ENCODE measurements around the gene ATRNL1.

ATRNL1 gene

DNA sequence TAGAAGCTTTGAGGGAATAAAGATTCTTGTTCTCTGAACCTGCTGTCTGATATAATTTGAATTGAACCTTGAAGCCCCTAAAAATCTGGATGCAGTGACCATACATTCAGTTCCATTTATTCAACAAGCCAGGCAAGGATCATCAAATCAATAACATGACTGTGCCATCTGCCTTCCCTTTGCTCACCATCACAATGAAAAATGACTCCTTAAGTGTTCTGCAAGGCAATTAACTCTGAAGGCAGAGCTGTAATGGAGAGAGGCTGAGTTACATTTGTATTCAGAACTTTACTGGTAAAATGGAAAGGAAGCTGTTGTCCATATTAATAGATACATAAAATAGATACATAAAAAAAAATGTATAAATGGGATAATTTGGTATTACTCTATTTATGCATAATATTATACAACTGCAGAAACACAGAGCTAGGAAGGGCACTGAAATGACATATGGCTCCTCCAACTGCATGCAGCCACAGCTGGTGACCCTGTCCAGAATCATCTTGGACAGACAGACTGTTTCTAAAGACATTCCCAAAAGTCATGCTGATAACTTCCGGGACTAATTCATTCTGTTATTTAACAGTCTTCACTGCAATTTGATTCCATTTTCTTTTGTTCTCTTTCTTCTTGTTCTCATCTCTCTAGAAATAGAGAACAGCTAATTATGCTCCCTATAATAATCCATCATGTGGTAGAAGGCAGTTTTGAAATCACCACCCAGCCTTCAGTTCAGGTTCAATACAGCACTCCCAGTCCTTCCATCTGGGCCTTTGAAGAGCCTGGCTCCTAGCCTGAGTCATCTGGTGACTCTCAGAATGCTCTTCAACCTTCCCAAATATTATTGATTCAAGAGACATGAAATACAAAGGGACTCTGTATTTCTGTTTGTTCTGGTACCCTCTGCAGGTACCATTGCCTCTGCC lies 767.3 kb downstream of the ATRNL1 start:
- Histone ChIP-seq H3K79me1 (ENCODE audit: low read length) (no peaks in the 10 kb centered on the region), H3K23ac (ENCODE audit: low read length) (no peak overlapping the region), H3K4me2 (ENCODE audit: low read length) (no peak overlapping the region), H2BK120ac (ENCODE audit: low read depth, low read length) (no peak overlapping the region), H3K27me3 (ENCODE audit: insufficient read depth, low read length, poor library complexity) (no peaks in the 10 kb centered on the region), H3K4me1 (ENCODE audit: control insufficient read depth, low read depth, low read length) (no peaks in the 10 kb centered on the region), H3K27ac (ENCODE audit: low read depth, low read length) (no peak overlapping the region), H4K5ac (ENCODE audit: low read length) (no peak overlapping the region), H3K36me3 (ENCODE audit: control insufficient read depth, insufficient read depth, low read length) (no peaks in the 10 kb centered on the region), H2BK5ac (ENCODE audit: low read length) (no peak overlapping the region), H3K4ac (ENCODE audit: low read depth, low read length) (no peak overlapping the region), H2BK15ac (replicated peaks; ENCODE audit: low read depth) (no peak overlapping the region), H4K8ac (ENCODE audit: low read depth, low read length) (no peak overlapping the region), H3K56ac (ENCODE audit: low read length) (no peak overlapping the region), H3K18ac (ENCODE audit: low read length) (no peak overlapping the region), H2AK5ac (ENCODE audit: low read length) (no peak overlapping the region), H3K9ac (ENCODE audit: low read length) (no peak overlapping the region), H3K79me2 (ENCODE audit: control insufficient read depth, insufficient read depth, low read length) (no peaks in the 10 kb centered on the region), H3K4me3 (ENCODE audit: low read length) (no peak overlapping the region)
- no peak for DNase-seq
- WGBS (ENCODE audit: extremely low coverage, insufficient coverage, low lambda C conversion rate) = no CpG with 5 or more reads among the region's 1 CpG

DNA sequence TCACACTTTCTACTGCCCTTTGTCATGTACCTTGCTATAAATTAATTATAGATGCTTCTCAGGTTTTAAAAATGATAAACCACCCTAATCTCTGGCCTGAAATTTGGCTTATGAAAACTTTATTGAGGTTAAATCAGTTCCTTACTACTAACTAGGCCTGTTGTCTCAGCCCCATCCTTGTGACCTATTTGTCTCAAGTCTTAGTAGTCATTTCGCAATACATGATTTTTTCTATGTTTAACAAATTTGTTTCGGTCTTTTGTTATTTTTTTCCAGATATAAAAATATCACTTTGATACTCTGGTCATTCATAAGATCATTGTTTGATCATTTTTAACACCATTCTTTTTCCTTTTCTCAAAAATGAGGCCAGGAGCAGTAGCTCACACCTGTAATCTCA lies 768.3 kb downstream of the ATRNL1 start:
- Histone ChIP-seq H3K27me3 (ENCODE audit: insufficient read depth, low read length, poor library complexity) (no peaks in the 10 kb centered on the region), H3K23ac (ENCODE audit: low read length) (no peak overlapping the region), H3K27ac (ENCODE audit: low read depth, low read length) (no peak overlapping the region), H3K4me2 (ENCODE audit: low read length) (no peak overlapping the region), H3K79me2 (ENCODE audit: control insufficient read depth, insufficient read depth, low read length) (no peaks in the 10 kb centered on the region), H3K4me3 (ENCODE audit: low read length) (no peak overlapping the region), H3K79me1 (ENCODE audit: low read length) (no peaks in the 10 kb centered on the region), H2BK5ac (ENCODE audit: low read length) (no peak overlapping the region), H2BK15ac (replicated peaks; ENCODE audit: low read depth) (no peak overlapping the region), H2BK120ac (ENCODE audit: low read depth, low read length) (no peak overlapping the region), H4K5ac (ENCODE audit: low read length) (no peak overlapping the region), H4K8ac (ENCODE audit: low read depth, low read length) (no peak overlapping the region), H3K9ac (ENCODE audit: low read length) (no peak overlapping the region), H3K4me1 (ENCODE audit: control insufficient read depth, low read depth, low read length) (no peaks in the 10 kb centered on the region), H3K56ac (ENCODE audit: low read length) (no peak overlapping the region), H3K4ac (ENCODE audit: low read depth, low read length) (no peak overlapping the region), H2AK5ac (ENCODE audit: low read length) (no peak overlapping the region), H3K18ac (ENCODE audit: low read length) (no peak overlapping the region), H3K36me3 (ENCODE audit: control insufficient read depth, insufficient read depth, low read length) (no peaks in the 10 kb centered on the region)
- WGBS (ENCODE audit: extremely low coverage, insufficient coverage, low lambda C conversion rate) = no CpG with 5 or more reads among the region's 2 CpGs
- DNase-seq = no peak

DNA sequence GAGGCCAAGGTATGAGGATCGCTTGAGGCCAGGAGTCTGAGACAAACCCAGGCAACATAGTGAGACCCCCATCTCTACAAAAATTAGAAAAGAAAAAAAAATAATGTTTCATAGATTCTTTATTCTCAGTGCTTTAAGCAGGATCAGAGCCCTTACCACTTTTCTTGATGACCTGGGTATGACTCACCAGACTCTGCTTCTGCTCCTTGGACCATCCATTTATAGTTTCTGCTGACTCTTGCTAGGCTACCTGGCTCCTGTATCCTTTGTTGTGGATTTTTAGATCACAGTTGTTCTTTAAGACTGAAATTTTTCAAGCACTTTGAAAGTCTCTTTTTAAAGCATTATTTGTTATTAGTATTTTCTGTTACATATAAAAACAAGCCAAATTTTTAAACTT lies 768.7 kb downstream of the ATRNL1 start:
- DNase-seq = no peak
- H3K18ac ChIP-seq (ENCODE audit: low read length) = no peak overlapping the region
- WGBS (ENCODE audit: extremely low coverage, insufficient coverage, low lambda C conversion rate) = no CpG with 5 or more reads among the region's 1 CpG
- H2BK15ac ChIP-seq (replicated peaks; ENCODE audit: low read depth) = no peak overlapping the region
- H3K27me3 ChIP-seq (ENCODE audit: insufficient read depth, low read length, poor library complexity) = no peaks in the 10 kb centered on the region
- H3K4me3 ChIP-seq (ENCODE audit: low read length) = no peak overlapping the region
- H3K27ac ChIP-seq (ENCODE audit: low read depth, low read length) = no peak overlapping the region
- H3K4ac ChIP-seq (ENCODE audit: low read depth, low read length) = no peak overlapping the region
- H3K79me2 ChIP-seq (ENCODE audit: control insufficient read depth, insufficient read depth, low read length) = no peaks in the 10 kb centered on the region
- H3K56ac ChIP-seq (ENCODE audit: low read length) = no peak overlapping the region
- H2BK120ac ChIP-seq (ENCODE audit: low read depth, low read length) = no peak overlapping the region
- no peaks in the 10 kb centered on the region for H3K4me1 ChIP-seq (ENCODE audit: control insufficient read depth, low read depth, low read length)
- H3K79me1 ChIP-seq (ENCODE audit: low read length) = no peaks in the 10 kb centered on the region
- H3K4me2 ChIP-seq (ENCODE audit: low read length) = no peak overlapping the region
- H3K36me3 ChIP-seq (ENCODE audit: control insufficient read depth, insufficient read depth, low read length) = no peaks in the 10 kb centered on the region
- H4K5ac ChIP-seq (ENCODE audit: low read length) = no peak overlapping the region
- no peak overlapping the region for H2AK5ac ChIP-seq (ENCODE audit: low read length)
- no peak overlapping the region for H4K8ac ChIP-seq (ENCODE audit: low read depth, low read length)
- H3K23ac ChIP-seq (ENCODE audit: low read length) = no peak overlapping the region
- no peak overlapping the region for H2BK5ac ChIP-seq (ENCODE audit: low read length)
- no peak overlapping the region for H3K9ac ChIP-seq (ENCODE audit: low read length)

DNA sequence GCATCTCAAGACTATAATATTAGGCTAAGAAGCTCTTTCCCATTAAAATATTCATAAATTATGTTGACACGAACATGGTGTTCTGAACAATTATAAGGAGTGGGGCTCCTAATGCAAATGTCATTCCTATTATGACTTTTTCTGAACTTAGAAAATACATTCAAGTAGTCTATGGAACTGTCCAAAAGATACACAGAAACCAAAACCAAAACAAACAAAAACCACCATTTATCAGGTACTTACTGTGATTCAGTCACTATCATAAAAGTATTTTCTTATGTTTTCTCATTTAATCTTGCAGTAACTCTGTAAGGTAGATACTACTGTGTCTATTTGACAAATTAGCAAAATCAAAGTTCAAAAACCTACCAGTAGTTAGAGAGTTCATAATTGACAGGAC lies 773.0 kb downstream of the ATRNL1 start:
- no peak overlapping the region for H4K8ac ChIP-seq (ENCODE audit: low read depth, low read length)
- H4K5ac ChIP-seq (ENCODE audit: low read length) = no peak overlapping the region
- no peak overlapping the region for H3K56ac ChIP-seq (ENCODE audit: low read length)
- H2AK5ac ChIP-seq (ENCODE audit: low read length) = no peak overlapping the region
- H3K79me1 ChIP-seq (ENCODE audit: low read length) = no peaks in the 10 kb centered on the region
- no peak overlapping the region for H3K4ac ChIP-seq (ENCODE audit: low read depth, low read length)
- no peaks in the 10 kb centered on the region for H3K4me1 ChIP-seq (ENCODE audit: control insufficient read depth, low read depth, low read length)
- H3K27ac ChIP-seq (ENCODE audit: low read depth, low read length) = no peak overlapping the region
- H3K36me3 ChIP-seq (ENCODE audit: control insufficient read depth, insufficient read depth, low read length) = no peaks in the 10 kb centered on the region
- no peak overlapping the region for H3K4me3 ChIP-seq (ENCODE audit: low read length)
- H3K18ac ChIP-seq (ENCODE audit: low read length) = no peak overlapping the region
- H2BK5ac ChIP-seq (ENCODE audit: low read length) = no peak overlapping the region
- H3K23ac ChIP-seq (ENCODE audit: low read length) = no peak overlapping the region
- no peak overlapping the region for H2BK15ac ChIP-seq (replicated peaks; ENCODE audit: low read depth)
- H3K4me2 ChIP-seq (ENCODE audit: low read length) = no peak overlapping the region
- no peak for DNase-seq
- no peaks in the 10 kb centered on the region for H3K79me2 ChIP-seq (ENCODE audit: control insufficient read depth, insufficient read depth, low read length)
- no peak overlapping the region for H3K9ac ChIP-seq (ENCODE audit: low read length)
- WGBS (ENCODE audit: extremely low coverage, insufficient coverage, low lambda C conversion rate) = no CpG with 5 or more reads among the region's 1 CpG
- H3K27me3 ChIP-seq (ENCODE audit: insufficient read depth, low read length, poor library complexity) = no peaks in the 10 kb centered on the region
- no peak overlapping the region for H2BK120ac ChIP-seq (ENCODE audit: low read depth, low read length)

DNA sequence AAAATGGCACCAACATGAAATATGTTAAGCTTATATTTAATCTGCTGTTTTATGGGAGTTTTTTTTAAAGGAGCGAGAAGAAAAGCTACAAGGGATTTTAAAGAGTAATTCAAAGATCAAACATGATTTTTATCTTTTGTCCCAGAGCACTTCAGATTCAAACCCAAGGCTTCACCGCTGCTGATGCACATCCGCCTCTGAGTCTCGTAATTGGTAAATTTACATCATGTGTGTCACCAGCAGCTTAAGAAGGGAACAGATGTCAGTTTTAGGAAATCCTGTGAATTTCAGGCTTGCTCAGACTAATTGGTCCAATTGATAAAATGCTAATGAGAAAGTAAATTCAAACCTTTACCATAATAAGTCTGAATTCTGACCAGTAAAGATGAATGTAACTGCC lies 773.5 kb downstream of the ATRNL1 start:
- H3K36me3 ChIP-seq (ENCODE audit: control insufficient read depth, insufficient read depth, low read length) = no peaks in the 10 kb centered on the region

DNA sequence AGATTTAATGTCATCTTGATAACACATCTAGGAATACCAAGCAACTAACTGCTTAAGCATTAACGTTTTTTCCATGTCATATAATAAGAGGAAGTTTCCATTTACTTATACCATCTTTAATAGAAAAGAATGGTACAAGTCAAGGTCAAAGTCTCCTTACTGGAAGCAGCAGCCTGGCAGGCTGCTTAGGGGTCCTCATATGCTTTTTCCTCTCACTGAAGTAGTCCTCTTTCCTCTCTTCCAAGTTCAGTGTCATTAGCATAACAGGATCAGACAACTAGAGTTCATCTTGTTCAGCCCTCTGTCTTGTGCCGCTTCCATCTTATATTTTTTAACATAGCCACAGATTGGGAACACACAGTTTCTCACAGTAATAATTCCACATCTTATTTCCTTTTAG lies 774.1 kb downstream of the ATRNL1 start:
- no peaks in the 10 kb centered on the region for H3K4me1 ChIP-seq (ENCODE audit: control insufficient read depth, low read depth, low read length)
- no peak overlapping the region for H4K5ac ChIP-seq (ENCODE audit: low read length)
- no peak overlapping the region for H3K23ac ChIP-seq (ENCODE audit: low read length)
- no peak overlapping the region for H3K9ac ChIP-seq (ENCODE audit: low read length)
- H2AK5ac ChIP-seq (ENCODE audit: low read length) = no peak overlapping the region
- no CpG with 5 or more reads among the region's 2 CpGs for WGBS (ENCODE audit: extremely low coverage, insufficient coverage, low lambda C conversion rate)
- H3K27ac ChIP-seq (ENCODE audit: low read depth, low read length) = no peak overlapping the region
- H3K18ac ChIP-seq (ENCODE audit: low read length) = no peak overlapping the region
- no peaks in the 10 kb centered on the region for H3K79me2 ChIP-seq (ENCODE audit: control insufficient read depth, insufficient read depth, low read length)
- DNase-seq = no peak
- H2BK120ac ChIP-seq (ENCODE audit: low read depth, low read length) = no peak overlapping the region
- H3K56ac ChIP-seq (ENCODE audit: low read length) = no peak overlapping the region
- no peak overlapping the region for H3K4ac ChIP-seq (ENCODE audit: low read depth, low read length)
- no peak overlapping the region for H2BK15ac ChIP-seq (replicated peaks; ENCODE audit: low read depth)
- no peak overlapping the region for H2BK5ac ChIP-seq (ENCODE audit: low read length)
- H4K8ac ChIP-seq (ENCODE audit: low read depth, low read length) = no peak overlapping the region
- no peak overlapping the region for H3K4me3 ChIP-seq (ENCODE audit: low read length)
- no peak overlapping the region for H3K4me2 ChIP-seq (ENCODE audit: low read length)
- H3K36me3 ChIP-seq (ENCODE audit: control insufficient read depth, insufficient read depth, low read length) = no peaks in the 10 kb centered on the region
- H3K79me1 ChIP-seq (ENCODE audit: low read length) = no peaks in the 10 kb centered on the region
- no peaks in the 10 kb centered on the region for H3K27me3 ChIP-seq (ENCODE audit: insufficient read depth, low read length, poor library complexity)

More for the DNA sequence above, 773.5 kb downstream of the ATRNL1 start:
- no CpG with 5 or more reads among the region's 4 CpGs for WGBS (ENCODE audit: extremely low coverage, insufficient coverage, low lambda C conversion rate)
- Histone ChIP-seq H4K8ac (ENCODE audit: low read depth, low read length) (no peak overlapping the region), H2BK120ac (ENCODE audit: low read depth, low read length) (no peak overlapping the region), H3K4me3 (ENCODE audit: low read length) (no peak overlapping the region), H3K4me1 (ENCODE audit: control insufficient read depth, low read depth, low read length) (no peaks in the 10 kb centered on the region), H3K27ac (ENCODE audit: low read depth, low read length) (no peak overlapping the region), H3K23ac (ENCODE audit: low read length) (no peak overlapping the region), H3K9ac (ENCODE audit: low read length) (no peak overlapping the region), H3K56ac (ENCODE audit: low read length) (no peak overlapping the region), H3K79me2 (ENCODE audit: control insufficient read depth, insufficient read depth, low read length) (no peaks in the 10 kb centered on the region), H3K4ac (ENCODE audit: low read depth, low read length) (no peak overlapping the region), H2BK15ac (replicated peaks; ENCODE audit: low read depth) (no peak overlapping the region), H3K27me3 (ENCODE audit: insufficient read depth, low read length, poor library complexity) (no peaks in the 10 kb centered on the region), H3K79me1 (ENCODE audit: low read length) (no peaks in the 10 kb centered on the region), H3K18ac (ENCODE audit: low read length) (no peak overlapping the region), H3K4me2 (ENCODE audit: low read length) (no peak overlapping the region), H4K5ac (ENCODE audit: low read length) (no peak overlapping the region), H2BK5ac (ENCODE audit: low read length) (no peak overlapping the region), H2AK5ac (ENCODE audit: low read length) (no peak overlapping the region)
- DNase-seq = no peak

Data from mesendoderm (in vitro differentiated cells).